ENCODE results near the gene MAB21L1.

DNA sequence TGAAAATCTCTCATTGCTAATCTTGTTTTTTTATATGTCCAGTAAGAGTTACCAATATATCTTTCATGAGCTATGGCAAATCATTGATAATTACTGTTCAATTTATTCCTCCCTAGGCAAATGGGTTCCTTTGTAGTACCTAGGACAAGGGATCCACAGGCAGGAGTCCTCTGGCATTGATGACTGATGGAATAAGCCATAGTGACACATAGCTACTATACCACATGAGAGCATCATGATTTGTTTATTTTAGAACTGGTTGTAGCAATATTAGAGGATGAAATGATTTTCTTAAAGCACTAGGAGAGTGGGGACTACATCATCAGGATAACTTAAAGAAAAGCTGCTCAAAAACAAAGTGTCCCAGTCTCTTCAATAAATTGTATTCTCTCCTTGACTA is 21.7 kb upstream of the MAB21L1 start:
- TF ChIP-seq, protein P1, sequence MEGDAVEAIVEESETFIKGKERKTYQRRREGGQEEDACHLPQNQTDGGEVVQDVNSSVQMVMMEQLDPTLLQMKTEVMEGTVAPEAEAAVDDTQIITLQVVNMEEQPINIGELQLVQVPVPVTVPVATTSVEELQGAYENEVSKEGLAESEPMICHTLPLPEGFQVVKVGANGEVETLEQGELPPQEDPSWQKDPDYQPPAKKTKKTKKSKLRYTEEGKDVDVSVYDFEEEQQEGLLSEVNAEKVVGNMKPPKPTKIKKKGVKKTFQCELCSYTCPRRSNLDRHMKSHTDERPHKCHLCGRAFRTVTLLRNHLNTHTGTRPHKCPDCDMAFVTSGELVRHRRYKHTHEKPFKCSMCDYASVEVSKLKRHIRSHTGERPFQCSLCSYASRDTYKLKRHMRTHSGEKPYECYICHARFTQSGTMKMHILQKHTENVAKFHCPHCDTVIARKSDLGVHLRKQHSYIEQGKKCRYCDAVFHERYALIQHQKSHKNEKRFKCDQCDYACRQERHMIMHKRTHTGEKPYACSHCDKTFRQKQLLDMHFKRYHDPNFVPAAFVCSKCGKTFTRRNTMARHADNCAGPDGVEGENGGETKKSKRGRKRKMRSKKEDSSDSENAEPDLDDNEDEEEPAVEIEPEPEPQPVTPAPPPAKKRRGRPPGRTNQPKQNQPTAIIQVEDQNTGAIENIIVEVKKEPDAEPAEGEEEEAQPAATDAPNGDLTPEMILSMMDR (IDR thresholded peaks at IDR 0.05): no peak
- TF ChIP-seq SIN3A (IDR thresholded peaks at IDR 0.05; ENCODE audit: borderline replicate concordance, insufficient read depth, low read depth, low read length) (no peak), POLR2AphosphoS5 (IDR thresholded peaks at IDR 0.05; ENCODE audit: low read depth, low read length) (no peak)

Measured in Panc1 (cell line).